GM12878 (cell line): ENCODE data around the gene NPRL2. TPM values are rescaled to one million over a fixed set of nuclear protein-coding genes. Genes with fewer than 3 reads are reported as not detected.
A peak's percentile ranks its signal among the peaks of the same experiment; 100 is the strongest.

Experiments
- ATAC-seq: fragments of 200-7000 bp; cut with Tn5 transposase; 3 replicates; pipeline ENCODE4 v1.9.1; 2020; ENCODE audit warnings: mild to moderate bottlenecking, moderate library complexity
- BruUV-seq: library from RNA; stranded (reverse); fragments of 400-500 nt; replicated peaks from 2 replicates; lab custom pipeline; 2021; lab: Mats Ljungman, UMichigan
- CTCF ChIA-PET: fragments of 300-600 bp; sonication (Branson Sonifier 250); formaldehyde crosslinking; extraction: SDS; loops from one replicate; lab custom pipeline; 2021; ENCODE audit warnings: inconsistent platforms; lab: Yijun Ruan, JAX
- POLR2A ChIA-PET: fragments of 350-600 bp; formaldehyde crosslinking; extraction: SDS; loops from one replicate; lab custom pipeline; 2021; ENCODE audit warnings: inconsistent platforms; lab: Charles Lee
- RAD21 ChIA-PET: fragments of 300-600 bp; sonication (Branson Sonifier 250); formaldehyde crosslinking; loops from one replicate; lab custom pipeline; 2023; ENCODE audit warnings: antibody characterized with exemption; ENCODE audit not compliant: unreplicated experiment; lab: Charles Lee
- SMC1A ChIA-PET: fragments of 300-600 bp; sonication (Branson Sonifier 250); formaldehyde crosslinking; loops from one replicate; lab custom pipeline; 2023; ENCODE audit not compliant: unreplicated experiment, uncharacterized antibody; lab: Charles Lee
- DNase-seq: peaks from one replicate; pipeline ENCODE4 v3.0.0-alpha.2; 2011; ENCODE audit warnings: low read depth, low spot score
- FAIRE-seq: peaks from 3 replicates; lab custom pipeline; 2011; peaks lifted over from hg19 to GRCh38; lab: Jason Lieb, UNC
- H2AFZ ChIP-seq: 2 replicates; pipeline ENCODE4 v1.6.0; 2011; ENCODE audit warnings: low read depth, low read length, control low read depth; ENCODE audit not compliant: control insufficient read depth
- H3K27ac ChIP-seq: 2 replicates; pipeline ENCODE4 v1.5.1; 2011; ENCODE audit warnings: control low read depth; ENCODE audit not compliant: control insufficient read depth, insufficient read depth
- H3K27me3 ChIP-seq, 2 experiments: replicated peaks in 1 of 2; 2 replicates each; pipeline versions ENCODE4 v1.6.0 to v1.6.1; 2011; ENCODE audit warnings: low read length in 1 of 2; ENCODE audit not compliant: control insufficient read depth in 2 of 2, insufficient read depth in 2 of 2
- H3K36me3 ChIP-seq, 2 experiments: 2 replicates each; pipeline ENCODE4 v1.5.1; 2011; ENCODE audit warnings: low read length in 1 of 2; ENCODE audit not compliant: control insufficient read depth in 2 of 2, insufficient read depth in 2 of 2
- H3K4me1 ChIP-seq: 2 replicates; pipeline ENCODE4 v1.6.1; 2011; ENCODE audit warnings: mild to moderate bottlenecking, low read length, moderate library complexity, mixed read lengths; ENCODE audit not compliant: control insufficient read depth, insufficient read depth
- H3K4me2 ChIP-seq: 2 replicates; pipeline ENCODE4 v1.6.0; 2011; ENCODE audit warnings: control low read depth; ENCODE audit not compliant: control insufficient read depth, insufficient read depth
- H3K4me3 ChIP-seq: fragments of 200-600 bp; sonication (generic); 2 replicates; pipeline ENCODE4 v1.5.1; 2016
- H3K79me2 ChIP-seq: 2 replicates; pipeline ENCODE4 v1.6.0; 2011; ENCODE audit warnings: low read length; ENCODE audit not compliant: control insufficient read depth, insufficient read depth
- H3K9ac ChIP-seq: 2 replicates; pipeline ENCODE4 v1.8.0; 2011; ENCODE audit warnings: low read length, control low read depth, mixed read lengths; ENCODE audit not compliant: control insufficient read depth, insufficient read depth
- H3K9me3 ChIP-seq: replicated peaks from 3 replicates; pipeline ENCODE4 v1.5.1; 2011; ENCODE audit warnings: mild to moderate bottlenecking, low read length; ENCODE audit not compliant: control insufficient read depth, insufficient read depth
- H4K20me1 ChIP-seq: 2 replicates; pipeline ENCODE4 v1.6.0; 2011; ENCODE audit not compliant: control insufficient read depth, insufficient read depth
- CEBPB ChIP-seq, 2 experiments: fragments of 150-350 bp in 1 of 2; IDR thresholded peaks; 2 replicates each; pipeline ENCODE4 v1.6.1; 2012 to 2014; ENCODE audit warnings: low read depth in 2 of 2, low read length in 2 of 2, borderline replicate concordance in 1 of 2, inconsistent platforms in 1 of 2
- CHD4 ChIP-seq: fragments of 200-600 bp; sonication (generic); IDR thresholded peaks from 2 replicates; pipeline ENCODE4 v1.6.1; 2016; ENCODE audit warnings: mild to moderate bottlenecking
- ETV6 ChIP-seq, 2 experiments: fragments of 450-650 bp in 1 of 2; IDR thresholded peaks in 1 of 2; conservative IDR thresholded peaks in 1 of 2; 2 replicates each; pipeline ENCODE4 v1.6.1; 2014; ENCODE audit warnings: antibody characterized with exemption in 1 of 2, borderline replicate concordance in 1 of 2, low read depth in 1 of 2, mild to moderate bottlenecking in 1 of 2, moderate library complexity in 1 of 2
- HDAC2 ChIP-seq: fragments of 200-600 bp; sonication (generic); IDR thresholded peaks from 2 replicates; pipeline ENCODE4 v1.6.1; 2017
- IKZF2 ChIP-seq, 2 experiments: fragments of 450-650 bp; IDR thresholded peaks; 2 replicates each; pipeline ENCODE4 v1.6.1; 2017; ENCODE audit warnings: mild to moderate bottlenecking in 2 of 2, moderate library complexity in 2 of 2
- JUNB ChIP-seq: IDR thresholded peaks from 2 replicates; pipeline ENCODE4 v1.6.1; 2016; ENCODE audit warnings: antibody characterized with exemption, mild to moderate bottlenecking
- NRF1 ChIP-seq: conservative IDR thresholded peaks from 2 replicates; pipeline ENCODE4 v1.6.1; 2011; ENCODE audit warnings: mild to moderate bottlenecking, low read depth, low read length, improper control_type of control experiment
- PAX5 ChIP-seq: IDR thresholded peaks from 2 replicates; pipeline ENCODE4 v1.6.1; 2011; ENCODE audit warnings: low read depth, low read length, borderline replicate concordance
- PAX8 ChIP-seq: fragments of 450-650 bp; IDR thresholded peaks from 2 replicates; pipeline ENCODE4 v1.6.1; 2017; ENCODE audit warnings: mild to moderate bottlenecking, moderate library complexity
- RCOR1 ChIP-seq: conservative IDR thresholded peaks from 2 replicates; pipeline ENCODE4 v1.6.1; 2012; ENCODE audit warnings: low read depth, low read length, improper control_type of control experiment
- RELA ChIP-seq: fragments of 450-650 bp; IDR thresholded peaks from 2 replicates; pipeline ENCODE4 v1.8.0; 2014; ENCODE audit warnings: borderline replicate concordance; ENCODE audit not compliant: partially characterized antibody
- SMAD1 ChIP-seq: fragments of 450-650 bp; IDR thresholded peaks from 2 replicates; pipeline ENCODE4 v1.6.1; 2018; ENCODE audit warnings: mild to moderate bottlenecking, low read depth; ENCODE audit not compliant: partially characterized antibody
- SP1 ChIP-seq: IDR thresholded peaks from one replicate; pipeline ENCODE4 v1.6.1; 2011; ENCODE audit warnings: low read depth, low read length
- SPI1 ChIP-seq: IDR thresholded peaks from 2 replicates; pipeline ENCODE4 v1.6.1; 2011; ENCODE audit warnings: low read depth, mild to moderate bottlenecking, low read length, moderate library complexity, borderline replicate concordance; ENCODE audit not compliant: insufficient read depth
- SREBF1 ChIP-seq: IDR thresholded peaks from 2 replicates; pipeline ENCODE4 v1.6.1; 2012; ENCODE audit warnings: mild to moderate bottlenecking, low read length
- STAT1 ChIP-seq: fragments of 450-650 bp; conservative IDR thresholded peaks from 2 replicates; pipeline ENCODE4 v1.6.1; 2014; ENCODE audit warnings: antibody characterized with exemption, mild to moderate bottlenecking
- WRNIP1 ChIP-seq: IDR thresholded peaks from 2 replicates; pipeline ENCODE4 v1.6.1; 2011; ENCODE audit warnings: low read depth, low read length, improper control_type of control experiment, borderline replicate concordance
- ZBED1 ChIP-seq: IDR thresholded peaks from 2 replicates; pipeline ENCODE4 v1.6.1; 2016; ENCODE audit warnings: borderline replicate concordance
- ZBTB40 ChIP-seq: fragments of 450-650 bp; IDR thresholded peaks from 2 replicates; pipeline ENCODE4 v1.6.1; 2016; ENCODE audit warnings: mild to moderate bottlenecking, moderate library complexity, borderline replicate concordance
- WGBS: methylation state at CpG from one replicate; pipeline ENCODE4 v1.1.6; 2016; ENCODE audit warnings: low lambda C conversion rate; ENCODE audit not compliant: insufficient replicate concordance, insufficient coverage; ENCODE audit errors: missing lambda C conversion rate; 5-methylcytosine and 5-hydroxymethylcytosine counted together
- in situ Hi-C: fragments of 300-500 bp; cut with MboI; formaldehyde crosslinking; loops from 9 replicates; pipeline ENCODE4 v1.14.3; 2018; ENCODE audit warnings: mixed read lengths
- intact Hi-C: fragments of 100-400 bp; cut with micrococcal nuclease; formaldehyde crosslinking; loops from one replicate; pipeline ENCODE4 v1.14.2; 2022; ENCODE audit not compliant: unreplicated experiment
- polyA plus RNA-seq, 11 experiments: library from polyadenylated mRNA; depleted of rRNA in 4 of 11; unstranded in 6 of 11; stranded (reverse) in 5 of 11; fragments of >200 nt; fragmentation: Nextera tagmentation in 4 of 11; fragmentation: Illumina TruSeq in 1 of 11; extraction: Ambion mirVana in 4 of 11; extraction: Trizol in 1 of 11; gene quantifications; 1 replicate in 1 of 11; 2 replicates in 10 of 11; pipeline versions ENCODE4 v1.2.1 to v1.2.3, GENCODE V29; 2011 to 2016; ENCODE audit warnings: inconsistent platforms in 2 of 11, missing spikeins in 2 of 11, low read depth in 1 of 11
- total RNA-seq, 4 experiments: library from RNA; depleted of rRNA in 3 of 4; stranded (reverse); fragments of >200 nt in 3 of 4; fragmentation: Illumina TruSeq in 1 of 4; extraction: Trizol in 1 of 4; gene quantifications; 2 replicates each; pipeline versions ENCODE4 v1.2.1 to v1.2.3, GENCODE V29; 2013 to 2021

Gene NPRL2
- total and polyA plus RNA-seq, 10 of the 15 experiments (the other 5 are each of a cell fraction or from before 2014, with no cell fraction given) = 17.8 to 54.2 (median 32.9) TPM

DNA sequence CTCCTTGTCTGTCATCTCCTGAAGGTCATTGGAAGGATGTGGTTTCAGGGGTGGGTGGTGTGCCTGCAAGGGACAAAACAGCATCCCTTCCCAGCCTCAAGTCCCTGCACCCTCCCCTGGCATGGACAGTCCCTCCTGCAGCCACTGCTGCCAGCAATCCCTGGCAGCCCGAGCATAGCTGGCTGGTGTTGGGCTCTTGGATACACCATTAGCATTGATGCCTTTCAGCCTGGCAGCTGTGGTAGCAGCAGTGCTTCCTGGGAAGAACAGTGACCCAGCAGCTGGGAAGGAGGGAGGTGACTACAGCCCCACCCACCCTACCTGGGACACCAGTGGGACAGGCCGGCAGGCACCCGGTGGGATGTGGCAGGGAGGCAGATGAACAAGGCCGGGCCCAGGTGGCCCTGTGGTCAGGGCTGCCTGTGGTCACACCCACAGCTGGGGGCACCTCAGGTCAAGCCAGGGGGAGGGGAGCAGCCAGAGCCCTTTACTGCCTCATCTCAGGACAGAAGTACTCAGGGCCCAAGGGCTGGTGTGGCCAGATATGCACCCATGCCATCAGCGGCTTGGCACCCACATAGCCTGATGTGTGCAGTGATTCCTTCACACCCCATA, 41.6 kb upstream of the NPRL2 start:
- in situ Hi-C loops (no loop called here), intact Hi-C loops (no loop called here)
- CTCF ChIA-PET = no interaction called here
- no peaks in the 10 kb centered on the region for H4K20me1 ChIP-seq
- SMC1A ChIA-PET = no interaction called here
- BruUV-seq = no TSS peak
- no peak overlapping the region for H3K9ac ChIP-seq
- TF ChIP-seq STAT1 (no peak), SPI1 (no peak), ZBTB40 (no peak), PAX8 (no peak), SREBF1 (no peak), CEBPB (IDR thresholded peaks at IDR 0.05; ENCODE audit: borderline replicate concordance in 1 of 2, low read depth in 2 of 2, low read length in 2 of 2) (no peak), ETV6 (conservative IDR thresholded peaks at IDR 0.05 in 1 of 2, IDR thresholded peaks at IDR 0.05 in 1 of 2; ENCODE audit: borderline replicate concordance in 1 of 2, low read depth in 1 of 2) (no peak), HDAC2 (no peak), JUNB (no peak), NRF1 (no peak), RELA (no peak), WRNIP1 (no peak), IKZF2 (IDR thresholded peaks at IDR 0.05) (no peak), ZBED1 (no peak), PAX5 (no peak), SMAD1 (no peak), RCOR1 (no peak), SP1 (no peak), CHD4 (no peak)
- no peak for DNase-seq
- no peaks in the 10 kb centered on the region; a peak in 3 of 4 replicates for H3K27me3 ChIP-seq
- no peak overlapping the region for H2AFZ ChIP-seq
- no peak overlapping the region for H3K4me3 ChIP-seq
- H3K79me2 ChIP-seq = no peaks in the 10 kb centered on the region
- no peaks in the 10 kb centered on the region for H3K36me3 ChIP-seq
- H3K9me3 ChIP-seq = no peaks in the 10 kb centered on the region
- no peak for FAIRE-seq
- no peak overlapping the region for H3K27ac ChIP-seq
- H3K4me1 ChIP-seq = no peaks in the 10 kb centered on the region
- RAD21 ChIA-PET = interaction anchor here (0.7 kb wide), 1 partner anchor 155 kb away, joined by 3 read pairs; no protein-coding TSS in a partner anchor
- H3K4me2 ChIP-seq = no peak overlapping the region
- POLR2A ChIA-PET = no interaction called here
- 23% methylated on average over 5 of the region's 5 CpGs for WGBS
- ATAC-seq = peak; percentile 23; the same call in 2 of the 3 replicates
